ENCODE results near the gene OR13A1.

DNA sequence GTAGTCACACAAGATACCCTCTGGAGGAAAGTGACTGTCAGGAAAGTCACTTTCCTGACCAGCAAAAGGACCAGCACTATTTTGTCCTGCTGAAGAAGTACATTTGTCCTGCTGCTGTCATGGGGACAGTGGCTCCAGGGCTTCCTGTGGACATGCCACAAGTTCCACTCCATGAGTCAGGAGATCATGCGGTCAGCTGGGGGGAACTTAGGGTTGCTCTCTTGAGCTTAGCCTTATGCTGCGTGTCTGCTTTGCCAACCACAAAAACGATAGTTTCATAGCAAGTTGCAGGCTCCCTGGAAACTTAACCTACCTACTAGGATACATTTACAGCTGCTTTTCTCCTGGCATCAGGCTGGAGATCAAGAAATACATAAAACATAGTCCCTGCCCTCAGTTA is 38.9 kb upstream of the OR13A1 start:
- no peak for TF ChIP-seq EZH2 (IDR thresholded peaks at IDR 0.05)
- TF ChIP-seq POLR2AphosphoS5 (IDR thresholded peaks at IDR 0.05; ENCODE audit: borderline replicate concordance, low read depth, low read length), result no peak
- TF ChIP-seq FOXP2 (optimal IDR thresholded peaks at IDR 0.05; ENCODE audit: control extremely low read depth, extremely low read length, insufficient read depth), result no peak
